Measurements from ENCODE around the gene CGB7. TPM values are rescaled to one million over a fixed set of nuclear protein-coding genes. Genes with fewer than 3 reads are reported as not detected.

Gene CGB7
- total and polyA plus RNA-seq, 9 of the 15 experiments (the other 6 are each of a cell fraction or from before 2014, with no cell fraction given), result not detected

GRCh38 chr19:49061445-49061844 lies 3.9 kb upstream of the CGB7 start:
- H3K9me3 ChIP-seq (replicated peaks; ENCODE audit: control insufficient read depth, insufficient read depth, low read depth, low read length), result no peaks in the 10 kb centered on the region
- H3K4me1 ChIP-seq (replicated peaks in 1 of 2; ENCODE audit: control insufficient read depth in 2 of 2, insufficient read depth in 2 of 2, low read length in 2 of 2), result peaks cover 2 to 42% of the 10 kb centered on the region in 2 experiments; a peak in 4 of 5 replicates
- no peak overlapping the region for H2AFZ ChIP-seq (ENCODE audit: low read depth, low read length)
- ChIA-PET CTCF (ENCODE audit: low intra/inter-chr PET ratio) (no interaction called here), POLR2A (interaction anchor here (1.4 kb wide), 1 partner anchor 8 kb away, joined by 4 read pairs; no protein-coding TSS in a partner anchor)
- no peaks in the 10 kb centered on the region for H3K9me1 ChIP-seq (ENCODE audit: control insufficient read depth, insufficient read depth, low read length)
- ATAC-seq (no peak), DNase-seq (ENCODE audit: extremely low read depth in 1 of 4, low spot score in 3 of 4) (peak in 1 of 4 experiments; percentile 20), FAIRE-seq (no peak)
- H4K20me1 ChIP-seq (replicated peaks; ENCODE audit: control insufficient read depth, insufficient read depth, low read length), result peaks cover 4% of the 10 kb centered on the region; the same call in 1 of the 2 replicates
- no peaks in the 10 kb centered on the region for H3K36me3 ChIP-seq (ENCODE audit: control insufficient read depth, insufficient read depth, low read length)
- H3K27me3 ChIP-seq (ENCODE audit: control insufficient read depth in 2 of 2, insufficient read depth in 2 of 2, low read length in 2 of 2), result peaks cover 22 to 61% of the 10 kb centered on the region in 2 experiments; a peak in 3 of 5 replicates
- no peaks in the 10 kb centered on the region for H3K79me2 ChIP-seq (ENCODE audit: control insufficient read depth, insufficient read depth, low read length)
- no peak overlapping the region for H3K4me3 ChIP-seq
- H3K4me2 ChIP-seq (ENCODE audit: insufficient read depth, low read length), result no peak overlapping the region
- intact Hi-C loops (cut with micrococcal nuclease), result no loop called here
- H3K27ac ChIP-seq (ENCODE audit: extremely low read depth, low read depth, low read length), result no peak overlapping the region
- WGBS (ENCODE audit: insufficient coverage, low coverage, missing lambda C conversion rate), result 4% methylated on average over 23 of the region's 25 CpGs
- no peak for TF ChIP-seq ZNF668 (CRISPR knock-in tag; IDR thresholded peaks at IDR 0.05)
- TF ChIP-seq EGR1 (conservative IDR thresholded peaks at IDR 0.05), result peak; percentile 61
- in situ Hi-C loops (cut with MboI), result no loop called here
- H3K9ac ChIP-seq (ENCODE audit: insufficient read depth in 1 of 2, low read depth in 2 of 2, low read length in 2 of 2), result peak overlapping the region in 1 of 2 experiments; percentile 45; a peak in 2 of 4 replicates
- no TSS peak for BruUV-seq (replicated peaks)

GRCh38 chr19:49061000-49061399 lies 3.5 kb upstream of the CGB7 start:
- Histone ChIP-seq H3K27ac (ENCODE audit: extremely low read depth, low read depth, low read length) (no peak overlapping the region), H3K36me3 (ENCODE audit: control insufficient read depth, insufficient read depth, low read length) (no peaks in the 10 kb centered on the region), H3K9me3 (replicated peaks; ENCODE audit: control insufficient read depth, insufficient read depth, low read depth, low read length) (no peaks in the 10 kb centered on the region), H3K4me3 (no peak overlapping the region), H4K20me1 (replicated peaks; ENCODE audit: control insufficient read depth, insufficient read depth, low read length) (peaks cover 4% of the 10 kb centered on the region; the same call in 1 of the 2 replicates), H3K4me1 (replicated peaks in 1 of 2; ENCODE audit: control insufficient read depth in 2 of 2, insufficient read depth in 2 of 2, low read length in 2 of 2) (peaks cover 2 to 46% of the 10 kb centered on the region in 2 experiments; a peak in 4 of 5 replicates), H3K9ac (ENCODE audit: insufficient read depth in 1 of 2, low read depth in 2 of 2, low read length in 2 of 2) (no peak overlapping the region), H2AFZ (ENCODE audit: low read depth, low read length) (no peak overlapping the region), H3K9me1 (ENCODE audit: control insufficient read depth, insufficient read depth, low read length) (no peaks in the 10 kb centered on the region), H3K79me2 (ENCODE audit: control insufficient read depth, insufficient read depth, low read length) (no peaks in the 10 kb centered on the region), H3K27me3 (ENCODE audit: control insufficient read depth in 2 of 2, insufficient read depth in 2 of 2, low read length in 2 of 2) (peaks cover 19 to 61% of the 10 kb centered on the region in 2 experiments; a peak in 3 of 5 replicates), H3K4me2 (ENCODE audit: insufficient read depth, low read length) (no peak overlapping the region)
- BruUV-seq (replicated peaks), result no TSS peak
- ATAC-seq (no peak), DNase-seq (ENCODE audit: extremely low read depth in 1 of 4, low spot score in 3 of 4) (no peak), FAIRE-seq (no peak)
- POLR2A ChIA-PET, result interaction anchor here (0.6 to 1.4 kb wide), 2 partner anchors 9 to 395 kb away, joined by 3 to 4 read pairs; no protein-coding TSS in a partner anchor
- in situ Hi-C loops (cut with MboI), result no loop called here
- CTCF ChIA-PET (ENCODE audit: low intra/inter-chr PET ratio), result no interaction called here
- intact Hi-C loops (cut with micrococcal nuclease), result no loop called here
- TF ChIP-seq KDM1A (IDR thresholded peaks at IDR 0.05), result peak; percentile 11 to 38; a peak in 1 of 4 replicates
- no peak for TF ChIP-seq CREB5 (CRISPR knock-in tag; IDR thresholded peaks at IDR 0.05)
- 12% methylated on average over 2 of the region's 2 CpGs for WGBS (ENCODE audit: insufficient coverage, low coverage, missing lambda C conversion rate)
